ENCODE data around the gene ADAM19. TPM values are rescaled to one million over a fixed set of nuclear protein-coding genes. Genes with fewer than 3 reads are reported as not detected.

ADAM19 gene
- total and polyA plus RNA-seq, 2 of the 4 experiments (the other 2 are of a cell fraction), result 35.5 to 49.2 TPM

GRCh38 chr5:157481666-157482065 lies 93.9 kb downstream of the ADAM19 start:
- intact Hi-C loops (cut with micrococcal nuclease) (no loop called here), in situ Hi-C loops (cut with MboI; ENCODE audit: low sequenced_read_pairs) (no loop called here)
- peaks cover 38% of the 10 kb centered on the region for H3K36me3 ChIP-seq (ENCODE audit: control insufficient read depth, insufficient read depth, low read length)

More at GRCh38 chr5:157481666-157482065, 93.9 kb downstream of the ADAM19 start:
- BruUV-seq (replicated peaks), result no TSS peak
- Histone ChIP-seq H3K18ac (ENCODE audit: low read depth, low read length) (no peak overlapping the region), H3K4me2 (ENCODE audit: low read depth, low read length) (no peak overlapping the region), H4K8ac (ENCODE audit: low read depth in 2 of 2, low read length in 2 of 2) (no peak overlapping the region), H3K56ac (ENCODE audit: extremely low read depth, insufficient read depth, low read length) (no peak overlapping the region), H3K27ac (ENCODE audit: insufficient read depth, low read length) (no peak overlapping the region), H4K5ac (ENCODE audit: low read depth, low read length) (no peak overlapping the region), H4K91ac (ENCODE audit: insufficient read depth, low read depth, low read length) (no peak overlapping the region), H3K27me3 (ENCODE audit: control insufficient read depth, insufficient read depth, low read length) (no peaks in the 10 kb centered on the region), H2BK120ac (ENCODE audit: low read depth, low read length) (no peak overlapping the region), H3K4me3 (ENCODE audit: insufficient read depth, low read depth, low read length) (no peak overlapping the region), H2AK9ac (replicated peaks; ENCODE audit: low read depth, low read length, poor library complexity) (no peak overlapping the region), H3K79me1 (ENCODE audit: low read depth in 1 of 2, low read length in 2 of 2) (peaks cover 20 to 36% of the 10 kb centered on the region in 2 experiments), H3K23ac (ENCODE audit: low read depth, low read length) (no peak overlapping the region), H2BK15ac (ENCODE audit: low read depth, low read length) (no peak overlapping the region), H2BK20ac (ENCODE audit: low read depth, low read length) (no peak overlapping the region), H3K9me3 (ENCODE audit: control insufficient read depth, insufficient read depth, low read length) (no peaks in the 10 kb centered on the region), H4K20me1 (ENCODE audit: insufficient read depth, low read length) (peaks cover 2% of the 10 kb centered on the region; the same call in 1 of the 2 replicates), H2AK5ac (ENCODE audit: low read depth, low read length) (no peak overlapping the region), H3K9me1 (ENCODE audit: insufficient read depth, low read length) (peaks cover 4% of the 10 kb centered on the region; the same call in 1 of the 2 replicates), H3K4me1 (ENCODE audit: control insufficient read depth, insufficient read depth, low read length) (peaks cover 2% of the 10 kb centered on the region; the same call in 1 of the 2 replicates), H2AFZ (replicated peaks; ENCODE audit: low read length, poor library complexity) (no peak overlapping the region), H3K9ac (ENCODE audit: low read depth, low read length) (no peak overlapping the region), H3K14ac (replicated peaks; ENCODE audit: low read depth, low read length) (no peak overlapping the region), H2BK5ac (ENCODE audit: low read depth, low read length, poor library complexity, severe bottlenecking) (no peak overlapping the region), H3K4ac (ENCODE audit: low read depth, low read length) (no peak overlapping the region)
- 93% methylated on average over 3 of the region's 7 CpGs; no CpG with 5 or more reads in 1 of the 2 experiments for WGBS, 2 experiments (ENCODE audit: extremely low coverage in 2 of 2, insufficient read length in 1 of 2)
- no peak for DNase-seq
- CTCF ChIA-PET, result no interaction called here
- no peak for TF ChIP-seq CEBPB (IDR thresholded peaks at IDR 0.05; ENCODE audit: low read depth, low read length)
- TF ChIP-seq SMC3 (IDR thresholded peaks at IDR 0.05; ENCODE audit: low read depth, low read length), result no peak
- no peak for TF ChIP-seq FOS (IDR thresholded peaks at IDR 0.05; ENCODE audit: low read depth, low read length)
- no peak for TF ChIP-seq RFX5 (IDR thresholded peaks at IDR 0.05; ENCODE audit: low read depth, low read length)
- no peak for TF ChIP-seq RCOR1 (IDR thresholded peaks at IDR 0.05; ENCODE audit: insufficient replicate concordance, low read length)
- no peak for TF ChIP-seq RAD21 (IDR thresholded peaks at IDR 0.05; ENCODE audit: low read length)
- no peak for TF ChIP-seq BHLHE40 (IDR thresholded peaks at IDR 0.05; ENCODE audit: low read depth, low read length)
- no peak for TF ChIP-seq MAZ (IDR thresholded peaks at IDR 0.05; ENCODE audit: borderline replicate concordance, low read depth, low read length)
- TF ChIP-seq CHD1 (IDR thresholded peaks at IDR 0.05; ENCODE audit: low read depth, low read length), result no peak
- ATAC-seq (ENCODE audit: low read depth), result no peak
- dilution Hi-C loops (cut with HindIII; ENCODE audit: low sequenced_read_pairs, unreplicated experiment), result no loop called here
- POLR2A ChIA-PET (ENCODE audit: unreplicated experiment), result no interaction called here
